ENCODE results near the gene GPR35.

GRCh38 chr2:240586919-240587800, 38.1 kb upstream of the GPR35 start:
- TF ChIP-seq, protein P1, sequence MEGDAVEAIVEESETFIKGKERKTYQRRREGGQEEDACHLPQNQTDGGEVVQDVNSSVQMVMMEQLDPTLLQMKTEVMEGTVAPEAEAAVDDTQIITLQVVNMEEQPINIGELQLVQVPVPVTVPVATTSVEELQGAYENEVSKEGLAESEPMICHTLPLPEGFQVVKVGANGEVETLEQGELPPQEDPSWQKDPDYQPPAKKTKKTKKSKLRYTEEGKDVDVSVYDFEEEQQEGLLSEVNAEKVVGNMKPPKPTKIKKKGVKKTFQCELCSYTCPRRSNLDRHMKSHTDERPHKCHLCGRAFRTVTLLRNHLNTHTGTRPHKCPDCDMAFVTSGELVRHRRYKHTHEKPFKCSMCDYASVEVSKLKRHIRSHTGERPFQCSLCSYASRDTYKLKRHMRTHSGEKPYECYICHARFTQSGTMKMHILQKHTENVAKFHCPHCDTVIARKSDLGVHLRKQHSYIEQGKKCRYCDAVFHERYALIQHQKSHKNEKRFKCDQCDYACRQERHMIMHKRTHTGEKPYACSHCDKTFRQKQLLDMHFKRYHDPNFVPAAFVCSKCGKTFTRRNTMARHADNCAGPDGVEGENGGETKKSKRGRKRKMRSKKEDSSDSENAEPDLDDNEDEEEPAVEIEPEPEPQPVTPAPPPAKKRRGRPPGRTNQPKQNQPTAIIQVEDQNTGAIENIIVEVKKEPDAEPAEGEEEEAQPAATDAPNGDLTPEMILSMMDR (IDR thresholded peaks at IDR 0.05), result no peak
- no peak for TF ChIP-seq POLR2A (IDR thresholded peaks at IDR 0.05)

Data from Peyer's patch (tissue), 4 donors.